Stimulated activated CD4-positive, alpha-beta T cell treated with anti-CD3 and anti-CD28 coated beads, Interleukin-1b, Interleukin-23, amount 100 ng/mL, for 48 hours (primary cell): Measurements from ENCODE around the gene RABAC1.

Experiments used
- DNase-seq: peaks from one replicate; pipeline ENCODE4 v3.0.0-alpha.2; 2020

The RABAC1 gene

DNA sequence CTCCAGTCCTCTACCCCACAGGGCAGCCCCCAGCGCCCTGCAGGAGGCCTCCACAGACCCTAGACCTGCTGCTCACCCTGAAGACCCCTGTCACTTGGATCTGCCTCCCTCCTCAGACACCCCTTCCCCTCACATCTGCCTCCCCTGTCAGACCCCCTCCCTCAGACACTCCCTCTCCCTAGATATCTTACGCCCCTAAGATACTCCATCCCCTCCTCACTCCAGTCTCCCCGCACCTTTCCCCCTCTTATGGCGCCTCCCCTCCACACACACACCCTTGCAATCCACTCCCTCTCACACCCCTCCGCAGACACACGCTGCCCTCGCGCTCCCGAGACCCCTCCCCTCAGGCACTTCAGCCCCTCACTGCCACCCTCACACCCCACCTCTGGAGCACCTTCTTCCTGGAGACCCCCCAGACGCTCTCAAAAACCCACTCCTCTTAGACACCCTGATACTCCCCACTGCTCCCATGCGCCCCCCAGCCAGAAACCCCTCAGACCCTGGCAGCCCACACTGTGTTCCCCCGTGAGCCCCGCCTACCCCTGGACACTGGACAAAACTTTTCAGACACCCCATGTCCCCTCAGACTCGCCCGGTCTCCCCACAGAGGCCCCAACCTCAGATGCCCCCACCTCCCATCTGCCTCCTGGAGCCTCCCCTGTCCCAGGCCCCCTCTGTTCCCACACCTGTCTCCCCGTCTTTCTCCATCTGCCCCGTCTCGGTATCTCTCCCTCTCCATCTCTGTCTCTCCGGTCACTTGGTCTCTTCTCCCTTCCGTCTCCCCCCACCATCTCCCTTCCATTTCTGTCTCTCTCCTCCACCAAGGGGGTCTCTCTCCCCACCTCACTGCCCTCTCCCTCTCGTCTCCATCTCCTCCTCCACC is 45.3 kb downstream of the RABAC1 start:
- DNase-seq: no peak

DNA sequence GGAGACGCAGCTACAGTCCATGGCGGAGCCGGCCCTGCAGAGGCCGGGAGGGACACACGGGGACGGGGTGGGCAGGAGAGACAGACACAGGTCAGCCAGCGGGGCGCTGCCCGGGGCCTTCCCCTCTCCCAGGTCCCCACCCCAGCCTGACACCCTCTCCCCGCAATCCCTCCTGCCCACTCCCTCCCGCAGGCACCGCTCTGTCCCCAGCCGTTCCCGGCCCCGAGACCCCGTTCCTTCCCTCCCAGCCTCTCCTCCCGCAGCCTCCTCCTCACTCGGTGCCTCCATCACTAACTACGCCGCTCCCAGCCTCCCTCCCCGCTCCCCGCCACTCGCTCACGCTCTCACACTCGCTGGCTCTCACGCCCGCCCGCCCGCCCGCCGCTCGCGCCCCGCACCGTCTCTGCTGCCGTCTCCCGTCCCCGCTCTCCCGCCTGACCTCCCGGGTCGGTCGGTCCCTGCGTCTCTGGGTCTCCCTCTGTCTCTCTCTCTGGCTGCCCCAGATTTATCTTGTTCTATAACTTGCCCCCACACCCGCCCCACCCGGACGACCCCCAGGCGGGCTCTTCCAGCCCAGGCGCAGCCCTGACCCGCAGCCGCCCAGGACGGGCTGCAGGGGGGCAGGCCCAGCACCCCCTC is 46.1 kb downstream of the RABAC1 start:
- DNase-seq: no peak

GRCh38 chr19:41911889-41912731 is 47.0 kb downstream of the RABAC1 start:
- DNase-seq: no peak

- DNase-seq: no peak
Observed at GRCh38 chr19:41910992-41911888, 47.9 kb downstream of the RABAC1 start.

DNA sequence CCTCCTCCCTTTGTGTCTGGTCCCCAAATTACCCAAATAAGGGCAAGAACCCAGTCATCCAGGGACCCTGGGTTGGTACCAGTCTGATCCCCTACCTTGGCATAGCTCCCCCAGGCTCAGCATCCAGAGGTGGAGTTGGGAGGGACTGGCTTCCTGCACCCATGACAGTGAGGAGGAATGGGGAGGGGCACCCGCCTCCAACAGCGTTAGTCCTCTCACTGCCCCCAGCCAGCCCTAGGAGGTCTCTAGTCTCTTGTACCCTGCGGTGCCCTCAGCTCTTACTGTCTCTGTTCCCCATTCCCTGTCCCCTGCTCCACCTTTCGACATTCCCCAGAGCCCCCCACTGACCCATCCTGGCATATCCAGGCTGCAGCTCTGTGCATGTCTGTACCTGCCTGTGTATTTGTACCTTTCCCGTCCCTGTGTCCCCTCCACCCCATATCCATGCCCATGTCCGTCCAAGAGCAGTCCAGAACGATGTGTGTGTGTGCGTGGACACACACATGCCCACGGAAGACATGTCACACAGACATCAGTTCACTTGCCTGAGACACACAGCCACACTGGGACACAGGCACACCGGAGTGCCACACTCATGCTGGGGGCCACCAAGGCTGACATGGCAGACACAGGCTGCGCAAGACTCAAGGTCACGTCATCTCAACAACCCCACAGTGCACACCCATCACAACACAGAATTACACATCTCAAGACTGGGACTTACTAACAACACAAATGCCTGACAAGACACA is 48.7 kb downstream of the RABAC1 start:
- DNase-seq: no peak

GRCh38 chr19:41909706-41910105 is 49.4 kb downstream of the RABAC1 start:
- DNase-seq: no peak

DNA sequence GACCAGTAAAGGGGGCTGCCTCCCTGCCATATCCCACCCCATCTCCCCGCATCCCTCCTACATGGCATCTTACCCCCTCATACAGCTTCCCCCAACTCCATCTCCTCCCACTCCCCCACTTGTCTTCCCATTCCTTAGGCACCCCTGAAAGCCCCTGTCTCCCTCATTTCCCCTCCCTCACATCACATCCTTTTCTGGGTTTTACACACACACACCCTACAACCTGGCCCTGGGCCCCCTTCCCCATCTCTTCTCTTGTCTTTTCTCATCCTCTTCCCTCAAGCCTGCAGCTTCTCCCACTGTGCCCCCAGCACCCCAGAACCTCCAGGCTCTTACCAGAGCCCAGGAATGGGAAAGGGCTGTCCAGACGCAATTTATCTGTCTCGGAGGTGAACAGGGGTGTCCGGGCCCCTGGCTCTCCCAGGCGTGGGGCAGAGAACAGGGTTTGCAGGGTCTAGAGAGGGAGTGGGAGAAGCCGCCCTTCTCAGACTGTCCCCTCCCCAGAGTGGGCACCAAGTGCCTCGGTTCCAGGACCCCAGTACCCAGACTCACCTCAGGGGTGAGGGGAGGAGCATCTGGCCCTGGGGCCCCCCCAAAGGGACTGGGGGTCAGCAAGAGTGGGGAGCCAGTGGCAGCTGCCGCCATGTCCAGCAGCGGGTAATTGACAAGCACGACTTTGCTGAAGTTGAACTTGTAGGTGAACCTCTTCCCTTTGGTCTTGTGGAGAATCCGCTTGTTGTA is 50.2 kb downstream of the RABAC1 start:
- DNase-seq: no peak

GRCh38 chr19:41907994-41908615 is 51.0 kb downstream of the RABAC1 start:
- no peak for DNase-seq

GRCh38 chr19:41906916-41907680 is 52.0 kb downstream of the RABAC1 start:
- DNase-seq: no peak
